Tibial nerve (tissue), 3 donors: ENCODE data around the gene MTUS2.

Source experiments
- EP300 ChIP-seq, 2 donors: sonication (generic); formaldehyde crosslinking; IDR thresholded peaks; one replicate each; pipeline ENCODE4 v1.6.1; 2017; ENCODE audit warnings: antibody characterized with exemption in 2 of 2, mild to moderate bottlenecking in 1 of 2
- POLR2A ChIP-seq, 2 donors: fragments of 450-650 bp; IDR thresholded peaks; one replicate each; pipeline ENCODE4 v1.6.1; 2017; ENCODE audit warnings: antibody characterized with exemption in 2 of 2, mild to moderate bottlenecking in 2 of 2, moderate library complexity in 2 of 2

DNA sequence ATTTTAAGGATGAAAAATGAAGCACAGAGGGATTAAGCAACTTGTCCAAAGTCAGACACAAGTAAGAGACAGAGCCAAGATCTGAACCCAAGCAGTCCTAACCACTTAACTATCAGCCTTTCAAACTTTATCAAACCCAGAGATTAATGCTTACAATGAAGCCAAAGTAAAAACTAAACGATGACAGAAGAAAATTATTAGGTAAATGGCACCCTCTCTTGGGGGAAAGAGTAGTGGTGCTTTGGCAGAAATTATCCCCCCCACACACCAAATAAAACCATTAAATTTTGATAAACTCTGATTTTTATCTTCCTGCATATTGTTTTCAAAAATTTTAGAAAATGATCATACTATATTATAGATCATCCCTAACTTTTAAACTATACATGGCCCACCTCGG, 446.1 kb downstream of the MTUS2 start:
- TF ChIP-seq EP300 (IDR thresholded peaks at IDR 0.05) (no peak), POLR2A (IDR thresholded peaks at IDR 0.05) (no peak)
